GM23248 (cell line): ENCODE measurements around the gene BIK.

ENCODE experiments used
- EZH2 ChIP-seq: fragments of 200-600 bp; sonication (generic); IDR thresholded peaks from 2 replicates; pipeline ENCODE4 v1.6.1; 2018; ENCODE audit warnings: antibody characterized with exemption, mild to moderate bottlenecking; ENCODE audit not compliant: insufficient read depth, poor library complexity, severe bottlenecking
- EZH2phosphoT487 ChIP-seq: fragments of 200-600 bp; sonication (generic); IDR thresholded peaks from 2 replicates; pipeline ENCODE4 v1.6.1; 2018; ENCODE audit warnings: antibody characterized with exemption, moderate library complexity, mild to moderate bottlenecking, low read depth; ENCODE audit not compliant: insufficient read depth

DNA sequence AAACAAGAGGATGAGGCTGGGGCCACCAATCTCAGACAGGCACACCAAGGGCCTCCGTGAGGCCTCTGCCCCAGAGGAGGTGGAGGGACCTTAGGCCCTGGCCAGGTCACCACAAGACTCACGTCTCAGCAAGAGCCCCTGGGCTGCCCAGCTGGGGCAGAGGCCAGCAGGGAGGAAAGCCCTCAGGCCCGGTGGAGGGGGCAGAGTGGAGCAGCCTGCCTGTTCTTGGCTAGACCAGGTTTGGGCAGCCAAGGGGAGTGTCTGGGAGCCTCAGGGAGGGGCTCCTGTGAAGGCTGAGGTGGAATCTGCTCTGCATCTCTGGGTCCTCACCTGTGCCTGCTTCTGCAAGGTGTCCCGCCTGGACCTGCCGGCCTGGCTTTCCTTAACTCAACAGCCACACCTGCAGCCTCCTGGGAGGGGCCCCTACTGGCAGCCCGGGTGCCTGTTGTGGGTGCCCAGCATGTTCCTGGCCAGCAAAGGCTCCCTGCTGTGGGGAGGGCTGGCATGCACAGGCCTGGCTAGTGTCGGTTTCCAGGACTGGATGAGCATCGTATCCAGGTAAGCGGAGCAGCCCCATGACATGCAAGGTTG lies 64.5 kb downstream of the BIK start:
- TF ChIP-seq EZH2 = no peak
- TF ChIP-seq EZH2phosphoT487 = no peak
